Measurements from ENCODE around the gene AKAP10.
"Not testable (repeated sequence)": the region's sequence is repeated elsewhere in the genome, so short reads cannot be mapped to it uniquely, and the experiment has no call there.

The AKAP10 gene, protein sequence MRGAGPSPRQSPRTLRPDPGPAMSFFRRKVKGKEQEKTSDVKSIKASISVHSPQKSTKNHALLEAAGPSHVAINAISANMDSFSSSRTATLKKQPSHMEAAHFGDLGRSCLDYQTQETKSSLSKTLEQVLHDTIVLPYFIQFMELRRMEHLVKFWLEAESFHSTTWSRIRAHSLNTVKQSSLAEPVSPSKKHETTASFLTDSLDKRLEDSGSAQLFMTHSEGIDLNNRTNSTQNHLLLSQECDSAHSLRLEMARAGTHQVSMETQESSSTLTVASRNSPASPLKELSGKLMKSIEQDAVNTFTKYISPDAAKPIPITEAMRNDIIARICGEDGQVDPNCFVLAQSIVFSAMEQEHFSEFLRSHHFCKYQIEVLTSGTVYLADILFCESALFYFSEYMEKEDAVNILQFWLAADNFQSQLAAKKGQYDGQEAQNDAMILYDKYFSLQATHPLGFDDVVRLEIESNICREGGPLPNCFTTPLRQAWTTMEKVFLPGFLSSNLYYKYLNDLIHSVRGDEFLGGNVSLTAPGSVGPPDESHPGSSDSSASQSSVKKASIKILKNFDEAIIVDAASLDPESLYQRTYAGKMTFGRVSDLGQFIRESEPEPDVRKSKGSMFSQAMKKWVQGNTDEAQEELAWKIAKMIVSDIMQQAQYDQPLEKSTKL

DNA sequence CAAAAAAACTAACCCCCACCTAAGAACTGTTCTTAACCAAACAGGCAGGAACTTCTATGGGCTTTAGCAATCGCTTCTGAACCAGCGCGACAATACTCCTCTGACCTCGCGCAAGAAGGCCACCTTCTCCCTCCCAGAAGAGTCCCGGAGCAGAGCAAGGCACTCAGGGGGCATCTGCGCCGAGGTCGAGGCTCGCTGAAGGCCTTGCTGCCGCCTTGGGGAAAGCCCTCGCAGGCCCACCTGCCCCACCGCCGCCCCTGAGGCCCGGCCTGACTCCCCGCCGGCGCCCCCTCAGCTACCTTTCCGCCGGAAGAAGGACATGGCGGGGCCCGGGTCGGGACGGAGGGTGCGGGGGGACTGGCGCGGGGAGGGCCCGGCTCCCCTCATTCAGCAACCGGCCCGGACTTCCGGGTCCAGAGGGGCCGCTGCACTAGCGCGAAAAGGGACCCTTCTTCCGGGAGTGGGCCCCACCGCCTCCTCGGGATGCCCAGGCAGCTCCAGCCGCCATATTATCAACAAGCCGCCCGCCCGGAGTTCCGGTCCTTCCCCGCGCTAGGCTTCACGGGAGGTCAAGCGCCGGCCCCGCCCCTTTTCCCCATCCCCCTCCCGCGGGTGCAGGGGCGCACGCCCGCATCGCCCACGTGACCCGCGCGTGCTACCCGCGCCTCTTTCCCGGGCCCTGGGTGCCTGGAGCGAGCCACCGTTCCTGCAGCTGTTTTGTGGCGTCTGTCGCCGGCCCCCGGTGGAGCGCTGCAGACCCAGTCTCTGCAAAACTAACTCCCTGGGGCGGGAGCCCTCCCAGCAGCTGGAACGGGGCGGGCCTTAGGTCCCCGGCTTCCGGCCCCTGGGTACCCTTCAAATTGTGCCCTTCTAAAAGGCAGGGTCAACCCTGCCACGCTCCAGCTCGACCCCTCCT lies at the start of gene AKAP10:
AKAP10 (minus strand) TSS at position 536 of the 916 bp plus-strand sequence; CDS start at position 387, 149 bp downstream.
- Histone ChIP-seq H3K79me2 (ENCODE audit: low read length) (peaks cover 53% of the 10 kb centered on the region), H3F3A (ENCODE audit: insufficient read depth, low read length) (peaks cover 6% of the 10 kb centered on the region), H3K9ac (ENCODE audit: low read length) (peak within 1 kb of the TSS; percentile 93), H3K9me3 (replicated peaks; ENCODE audit: insufficient read depth, low read length) (no peaks in the 10 kb centered on the region), H3K4me1 (ENCODE audit: low read length) (0 out of 2 replicates have a peak, but pooled peaks cover 9% of the 10 kb centered on the region), H3K27ac (ENCODE audit: low read length) (peak within 1 kb of the TSS; percentile 84), H3K9me2 (replicated peaks; ENCODE audit: insufficient read depth, low read length) (no peaks in the 10 kb centered on the region), H3K36me3 (replicated peaks; ENCODE audit: insufficient read depth, low read length) (no peaks in the 10 kb centered on the region), H3K4me2 (ENCODE audit: low read depth, low read length) (peak within 1 kb of the TSS; percentile 91), H2AFZ (ENCODE audit: low read length) (peak within 1 kb of the TSS; percentile 98), H3K4me3 (ENCODE audit: low read length) (peak within 1 kb of the TSS; percentile 91), H3K27me3 (replicated peaks; ENCODE audit: insufficient read depth, low read length) (no peaks in the 10 kb centered on the region), H4K20me1 (ENCODE audit: insufficient read depth, low read length) (no peaks in the 10 kb centered on the region)
- DNase-seq, result peak; percentile 92
- TF ChIP-seq EZH2phosphoT487 (IDR thresholded peaks at IDR 0.05; ENCODE audit: low read length) (no peak), EZH2 (optimal IDR thresholded peaks at IDR 0.05; ENCODE audit: low read depth, low read length) (no peak)
- TF ChIP-seq, protein P1, sequence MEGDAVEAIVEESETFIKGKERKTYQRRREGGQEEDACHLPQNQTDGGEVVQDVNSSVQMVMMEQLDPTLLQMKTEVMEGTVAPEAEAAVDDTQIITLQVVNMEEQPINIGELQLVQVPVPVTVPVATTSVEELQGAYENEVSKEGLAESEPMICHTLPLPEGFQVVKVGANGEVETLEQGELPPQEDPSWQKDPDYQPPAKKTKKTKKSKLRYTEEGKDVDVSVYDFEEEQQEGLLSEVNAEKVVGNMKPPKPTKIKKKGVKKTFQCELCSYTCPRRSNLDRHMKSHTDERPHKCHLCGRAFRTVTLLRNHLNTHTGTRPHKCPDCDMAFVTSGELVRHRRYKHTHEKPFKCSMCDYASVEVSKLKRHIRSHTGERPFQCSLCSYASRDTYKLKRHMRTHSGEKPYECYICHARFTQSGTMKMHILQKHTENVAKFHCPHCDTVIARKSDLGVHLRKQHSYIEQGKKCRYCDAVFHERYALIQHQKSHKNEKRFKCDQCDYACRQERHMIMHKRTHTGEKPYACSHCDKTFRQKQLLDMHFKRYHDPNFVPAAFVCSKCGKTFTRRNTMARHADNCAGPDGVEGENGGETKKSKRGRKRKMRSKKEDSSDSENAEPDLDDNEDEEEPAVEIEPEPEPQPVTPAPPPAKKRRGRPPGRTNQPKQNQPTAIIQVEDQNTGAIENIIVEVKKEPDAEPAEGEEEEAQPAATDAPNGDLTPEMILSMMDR (IDR thresholded peaks at IDR 0.05; ENCODE audit: low read length), result no peak

DNA sequence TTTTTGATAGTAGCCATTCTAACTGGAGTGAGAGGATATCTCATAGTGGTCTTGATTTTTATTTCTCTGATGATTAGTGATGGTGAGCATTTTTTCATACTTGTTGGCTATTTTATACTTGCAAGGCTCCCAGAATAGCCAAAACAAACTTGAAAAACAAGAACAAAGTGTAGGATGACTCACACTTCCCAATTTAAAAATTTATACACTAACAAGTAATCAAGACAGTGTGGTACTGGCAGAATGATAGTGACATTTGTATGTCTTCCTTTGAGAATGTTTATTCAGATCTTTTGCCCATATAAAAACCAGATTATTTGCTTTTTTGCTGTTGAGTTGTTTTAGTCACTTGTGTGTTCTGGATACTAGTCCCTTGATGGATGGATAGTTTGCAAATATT lies 49.3 kb upstream of the AKAP10 start:
- H4K20me1 ChIP-seq (ENCODE audit: insufficient read depth, low read length), result no peaks in the 10 kb centered on the region
- H3K9me3 ChIP-seq (replicated peaks; ENCODE audit: insufficient read depth, low read length), result no peaks in the 10 kb centered on the region
- H3K79me2 ChIP-seq (ENCODE audit: low read length), result no peaks in the 10 kb centered on the region
- H3K4me3 ChIP-seq (ENCODE audit: low read length), result no peak overlapping the region
- H3K9me2 ChIP-seq (replicated peaks; ENCODE audit: insufficient read depth, low read length), result no peaks in the 10 kb centered on the region
- no peaks in the 10 kb centered on the region for H3K27me3 ChIP-seq (replicated peaks; ENCODE audit: insufficient read depth, low read length)
- DNase-seq, result no peak
- no peak overlapping the region for H3K4me2 ChIP-seq (ENCODE audit: low read depth, low read length)
- no peak overlapping the region for H2AFZ ChIP-seq (ENCODE audit: low read length)
- TF ChIP-seq, protein P1 (IDR thresholded peaks at IDR 0.05; ENCODE audit: low read length), result no peak
- TF ChIP-seq EZH2phosphoT487 (IDR thresholded peaks at IDR 0.05; ENCODE audit: low read length) (no peak), EZH2 (optimal IDR thresholded peaks at IDR 0.05; ENCODE audit: low read depth, low read length) (no peak)
- H3K4me1 ChIP-seq (ENCODE audit: low read length), result peaks cover 7% of the 10 kb centered on the region; the same call in 1 of the 2 replicates
- no peaks in the 10 kb centered on the region for H3F3A ChIP-seq (ENCODE audit: insufficient read depth, low read length)
- H3K36me3 ChIP-seq (replicated peaks; ENCODE audit: insufficient read depth, low read length), result no peaks in the 10 kb centered on the region
- H3K27ac ChIP-seq (ENCODE audit: low read length), result no peak overlapping the region
- no peak overlapping the region for H3K9ac ChIP-seq (ENCODE audit: low read length)

DNA sequence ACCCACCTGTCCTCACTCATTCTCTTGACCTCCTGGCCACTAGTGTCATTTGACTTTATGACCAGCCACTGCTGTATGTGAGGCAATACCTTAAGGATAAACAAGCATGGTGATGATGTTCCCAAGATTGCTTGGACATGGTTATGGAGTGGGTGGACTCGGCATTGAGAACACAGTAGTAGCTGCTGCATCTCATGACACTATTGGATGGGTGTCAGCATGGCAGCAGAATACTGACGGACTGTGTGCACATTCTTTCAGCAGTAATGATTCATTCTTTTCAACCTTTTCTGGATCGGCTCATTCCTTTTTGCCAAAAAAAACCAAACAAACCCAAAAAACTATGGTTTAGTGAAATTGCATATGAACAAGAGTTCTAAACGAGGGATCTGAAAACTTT lies 45.1 kb upstream of the AKAP10 start:
- Histone ChIP-seq H3K4me1 (ENCODE audit: low read length) (peaks cover 7% of the 10 kb centered on the region; the same call in 1 of the 2 replicates), H3K79me2 (ENCODE audit: low read length) (no peaks in the 10 kb centered on the region), H3K27ac (ENCODE audit: low read length) (no peak overlapping the region), H3K27me3 (replicated peaks; ENCODE audit: insufficient read depth, low read length) (no peaks in the 10 kb centered on the region), H2AFZ (ENCODE audit: low read length) (no peak overlapping the region), H3K9me2 (replicated peaks; ENCODE audit: insufficient read depth, low read length) (no peaks in the 10 kb centered on the region), H3K9ac (ENCODE audit: low read length) (no peak overlapping the region), H3K36me3 (replicated peaks; ENCODE audit: insufficient read depth, low read length) (no peaks in the 10 kb centered on the region), H3K4me2 (ENCODE audit: low read depth, low read length) (no peak overlapping the region), H3K4me3 (ENCODE audit: low read length) (no peak overlapping the region), H3K9me3 (replicated peaks; ENCODE audit: insufficient read depth, low read length) (no peaks in the 10 kb centered on the region), H4K20me1 (ENCODE audit: insufficient read depth, low read length) (no peaks in the 10 kb centered on the region), H3F3A (ENCODE audit: insufficient read depth, low read length) (no peaks in the 10 kb centered on the region)
- no peak for DNase-seq
- TF ChIP-seq EZH2phosphoT487 (IDR thresholded peaks at IDR 0.05; ENCODE audit: low read length) (no peak), EZH2 (optimal IDR thresholded peaks at IDR 0.05; ENCODE audit: low read depth, low read length) (no peak)
- TF ChIP-seq, protein P1 (IDR thresholded peaks at IDR 0.05; ENCODE audit: low read length), result no peak

DNA sequence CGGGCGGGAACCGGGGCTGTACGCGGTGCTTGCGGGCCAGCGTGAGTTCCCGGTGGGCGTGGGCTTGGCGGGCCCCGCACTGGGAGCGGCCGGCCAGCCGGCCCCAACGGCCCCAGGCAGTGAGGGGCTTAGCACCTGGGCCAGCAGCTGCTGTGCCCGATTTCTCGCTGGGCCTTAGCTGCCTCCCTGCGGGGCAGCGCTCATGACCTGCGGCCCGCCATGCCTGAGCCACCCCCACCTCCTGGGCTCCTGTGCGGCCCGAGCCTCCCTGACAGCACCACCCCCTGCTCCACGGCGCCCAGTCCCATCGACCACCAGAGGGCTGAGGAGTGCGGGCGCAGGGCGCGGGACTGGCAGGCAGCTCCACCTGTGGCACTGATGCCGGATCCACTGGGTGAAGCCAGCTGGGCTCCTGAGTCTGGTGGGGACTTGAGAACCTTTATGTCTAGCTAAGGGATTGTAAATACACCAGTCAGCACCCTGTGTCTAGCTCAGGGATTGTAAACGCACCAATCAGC lies 38.9 kb upstream of the AKAP10 start:
- not testable (repeated sequence) for H3K4me2 ChIP-seq (ENCODE audit: low read depth, low read length); H4K20me1 ChIP-seq (ENCODE audit: insufficient read depth, low read length); H2AFZ ChIP-seq (ENCODE audit: low read length); H3K4me1 ChIP-seq (ENCODE audit: low read length); DNase-seq; H3K27me3 ChIP-seq (replicated peaks; ENCODE audit: insufficient read depth, low read length); H3K27ac ChIP-seq (ENCODE audit: low read length); H3K36me3 ChIP-seq (replicated peaks; ENCODE audit: insufficient read depth, low read length); H3K9me3 ChIP-seq (replicated peaks; ENCODE audit: insufficient read depth, low read length); H3K4me3 ChIP-seq (ENCODE audit: low read length); H3F3A ChIP-seq (ENCODE audit: insufficient read depth, low read length); H3K9ac ChIP-seq (ENCODE audit: low read length); H3K9me2 ChIP-seq (replicated peaks; ENCODE audit: insufficient read depth, low read length)
- H3K79me2 ChIP-seq (ENCODE audit: low read length), result peaks cover 26% of the 10 kb centered on the region

Measured in MM.1S (cell line).